ENCODE data around the gene FABP7.

DNA sequence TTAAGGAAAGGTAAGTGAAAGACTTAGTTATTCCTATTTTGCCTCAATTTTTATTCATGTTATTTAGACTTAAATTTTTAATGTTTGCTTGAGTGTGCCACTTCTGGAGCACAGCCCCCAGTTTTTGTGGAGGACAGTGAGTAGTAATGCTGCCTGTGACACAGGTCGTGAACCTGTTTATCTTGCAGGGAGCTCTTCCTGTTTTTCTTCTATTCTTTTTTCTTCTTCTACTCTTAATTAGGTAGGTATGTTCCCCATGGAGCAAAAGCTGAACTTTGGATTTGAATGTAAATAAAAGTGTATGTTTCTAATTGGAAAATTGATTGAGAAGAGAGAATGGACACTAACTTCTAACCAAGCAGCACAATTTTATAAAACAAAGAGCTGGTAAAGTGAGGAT, 21.9 kb downstream of the FABP7 start:
- TF ChIP-seq, protein P1, sequence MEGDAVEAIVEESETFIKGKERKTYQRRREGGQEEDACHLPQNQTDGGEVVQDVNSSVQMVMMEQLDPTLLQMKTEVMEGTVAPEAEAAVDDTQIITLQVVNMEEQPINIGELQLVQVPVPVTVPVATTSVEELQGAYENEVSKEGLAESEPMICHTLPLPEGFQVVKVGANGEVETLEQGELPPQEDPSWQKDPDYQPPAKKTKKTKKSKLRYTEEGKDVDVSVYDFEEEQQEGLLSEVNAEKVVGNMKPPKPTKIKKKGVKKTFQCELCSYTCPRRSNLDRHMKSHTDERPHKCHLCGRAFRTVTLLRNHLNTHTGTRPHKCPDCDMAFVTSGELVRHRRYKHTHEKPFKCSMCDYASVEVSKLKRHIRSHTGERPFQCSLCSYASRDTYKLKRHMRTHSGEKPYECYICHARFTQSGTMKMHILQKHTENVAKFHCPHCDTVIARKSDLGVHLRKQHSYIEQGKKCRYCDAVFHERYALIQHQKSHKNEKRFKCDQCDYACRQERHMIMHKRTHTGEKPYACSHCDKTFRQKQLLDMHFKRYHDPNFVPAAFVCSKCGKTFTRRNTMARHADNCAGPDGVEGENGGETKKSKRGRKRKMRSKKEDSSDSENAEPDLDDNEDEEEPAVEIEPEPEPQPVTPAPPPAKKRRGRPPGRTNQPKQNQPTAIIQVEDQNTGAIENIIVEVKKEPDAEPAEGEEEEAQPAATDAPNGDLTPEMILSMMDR (conservative IDR thresholded peaks at IDR 0.05 in 1 of 2, IDR thresholded peaks at IDR 0.05 in 1 of 2; ENCODE audit: low read depth in 1 of 2, low read length in 2 of 2): no peak
- no peak for TF ChIP-seq EZH2 (IDR thresholded peaks at IDR 0.05; ENCODE audit: low read length, missing control alignments)

Data from fibroblast of lung (primary cell).